ENCODE results near the gene TRPC3.

The TRPC3 gene

GRCh38 chr4:121900132-121900983, 51.5 kb downstream of the TRPC3 start:
- H3K4me3 ChIP-seq (ENCODE audit: low read depth, low read length) = no peak overlapping the region
- peak; percentile 72 for TF ChIP-seq CTCF (IDR thresholded peaks at IDR 0.05; ENCODE audit: low read depth, low read length)

GRCh38 chr4:121898150-121898549, 53.7 kb downstream of the TRPC3 start:
- no peak overlapping the region for H3K4me3 ChIP-seq (ENCODE audit: low read depth, low read length)
- no peak for TF ChIP-seq CTCF (IDR thresholded peaks at IDR 0.05; ENCODE audit: low read depth, low read length)

GRCh38 chr4:121888134-121888533, 63.7 kb downstream of the TRPC3 start:
- TF ChIP-seq CTCF (IDR thresholded peaks at IDR 0.05; ENCODE audit: low read depth, low read length) = no peak
- H3K4me3 ChIP-seq (ENCODE audit: low read depth, low read length) = no peak overlapping the region

GRCh38 chr4:121885115-121885514, 66.7 kb downstream of the TRPC3 start:
- H3K4me3 ChIP-seq (ENCODE audit: low read depth, low read length) = no peak overlapping the region
- no peak for TF ChIP-seq CTCF (IDR thresholded peaks at IDR 0.05; ENCODE audit: low read depth, low read length)

GRCh38 chr4:121881158-121881557, 70.7 kb downstream of the TRPC3 start:
- H3K4me3 ChIP-seq (ENCODE audit: low read depth, low read length) = no peak overlapping the region
- no peak for TF ChIP-seq CTCF (IDR thresholded peaks at IDR 0.05; ENCODE audit: low read depth, low read length)

GRCh38 chr4:121879135-121879534, 72.7 kb downstream of the TRPC3 start:
- TF ChIP-seq CTCF (IDR thresholded peaks at IDR 0.05; ENCODE audit: low read depth, low read length) = no peak

GRCh38 chr4:121877041-121877773, 74.7 kb downstream of the TRPC3 start:
- no peak for TF ChIP-seq CTCF (IDR thresholded peaks at IDR 0.05; ENCODE audit: low read depth, low read length)
- H3K4me3 ChIP-seq (ENCODE audit: low read depth, low read length) = no peak overlapping the region

More at GRCh38 chr4:121879135-121879534, 72.7 kb downstream of the TRPC3 start:
- H3K4me3 ChIP-seq (ENCODE audit: low read depth, low read length) = no peak overlapping the region

All from WI38 (cell line).